ENCODE measurements around the gene ARL8B. TPM values are rescaled to one million over a fixed set of nuclear protein-coding genes. Genes with fewer than 3 reads are reported as not detected.
A peak's percentile ranks its signal among the peaks of the same experiment; 100 is the strongest.

The ARL8B gene
- total and polyA plus RNA-seq, 2 of the 8 experiments (the other 6 are each of a cell fraction or from before 2014, with no cell fraction given), result 14.5 to 27.8 TPM

GRCh38 chr3:5218815-5219214 is 96.7 kb downstream of the ARL8B start:
- H2AK5ac ChIP-seq (ENCODE audit: low read depth, low read length), result no peak overlapping the region
- H2BK12ac ChIP-seq (ENCODE audit: low read depth, low read length), result no peak overlapping the region
- POLR2A ChIA-PET (ENCODE audit: partially characterized antibody), result no interaction called here
- H2BK5ac ChIP-seq (ENCODE audit: low read depth, low read length), result no peak overlapping the region; the same call in 1 of the 2 replicates
- TF ChIP-seq NRF1 (IDR thresholded peaks at IDR 0.05; ENCODE audit: low read depth, low read length), result no peak
- peak; percentile 93 for TF ChIP-seq CEBPB (IDR thresholded peaks at IDR 0.05; ENCODE audit: low read depth, low read length)
- WGBS, 2 experiments (ENCODE audit: extremely low coverage in 1 of 2, insufficient coverage in 1 of 2, insufficient read length in 1 of 2, insufficient replicate concordance in 2 of 2, low coverage in 1 of 2, low lambda C conversion rate in 2 of 2, missing lambda C conversion rate in 1 of 2), result 66% methylated on average over 5 of the region's 5 CpGs; no CpG with 5 or more reads in 1 of the 2 experiments
- peaks cover 8 to 28% (median 19%) of the 10 kb centered on the region in 4 experiments; a peak in 5 of 7 replicates for H3K4me1 ChIP-seq (replicated peaks in 1 of 4; ENCODE audit: control insufficient read depth in 3 of 4, insufficient read depth in 4 of 4, low read length in 3 of 4)
- H3K4me3 ChIP-seq (ENCODE audit: extremely low read depth in 1 of 4, insufficient read depth in 2 of 4, low read depth in 3 of 4, low read length in 4 of 4), result no peak overlapping the region
- CTCF ChIA-PET (ENCODE audit: partially characterized antibody), result interaction anchor here (1.1 kb wide), 1 partner anchor 9 kb away, joined by 5 read pairs; no protein-coding TSS in a partner anchor
- no peak for FAIRE-seq
- no peaks in the 10 kb centered on the region; the same call in 1 of the 2 replicates for H3K79me1 ChIP-seq (ENCODE audit: low read depth, low read length)
- H3K56ac ChIP-seq (replicated peaks; ENCODE audit: insufficient read length, low read depth, low read length), result no peak overlapping the region
- no peak overlapping the region for H3K23ac ChIP-seq (ENCODE audit: insufficient read length)
- no peak overlapping the region for H3K4ac ChIP-seq (replicated peaks; ENCODE audit: insufficient read length, low read depth, low read length)
- H3K36me3 ChIP-seq (ENCODE audit: control insufficient read depth in 2 of 4, insufficient read depth in 4 of 4, low read length in 3 of 4), result peaks cover 5 to 26% (median 9%) of the 10 kb centered on the region in 4 experiments; a peak in 6 of 8 replicates
- no peak overlapping the region for H2BK120ac ChIP-seq (replicated peaks; ENCODE audit: low read depth, low read length)
- no peak overlapping the region for H4K5ac ChIP-seq (ENCODE audit: insufficient read length, low read depth, low read length)
- no peaks in the 10 kb centered on the region for H3K27me3 ChIP-seq (replicated peaks in 1 of 4; ENCODE audit: control insufficient read depth in 3 of 4, extremely low read depth in 1 of 4, insufficient read depth in 3 of 4, low read length in 3 of 4)
- no peak overlapping the region for H2BK15ac ChIP-seq (ENCODE audit: low read length)
- DNase-seq (ENCODE audit: low read depth in 1 of 2, low spot score in 2 of 2), result no peak
- no peak overlapping the region for H3K18ac ChIP-seq (ENCODE audit: extremely low read depth, low read length)
- no peaks in the 10 kb centered on the region for H4K20me1 ChIP-seq (replicated peaks in 1 of 2; ENCODE audit: control insufficient read depth in 1 of 2, insufficient read depth in 2 of 2, low read length in 2 of 2)
- no peak overlapping the region for H4K8ac ChIP-seq (ENCODE audit: extremely low read depth, insufficient read depth, low read length)
- H3K27ac ChIP-seq (ENCODE audit: low read depth, low read length), result no peak overlapping the region
- H3K9me3 ChIP-seq (ENCODE audit: insufficient read depth in 2 of 2, low read depth in 1 of 2, low read length in 1 of 2), result no peaks in the 10 kb centered on the region
- no peaks in the 10 kb centered on the region for H3K23me2 ChIP-seq (ENCODE audit: low read depth, low read length)
- no peak overlapping the region for H2AFZ ChIP-seq (ENCODE audit: low read length)
- no peak overlapping the region for H4K91ac ChIP-seq (replicated peaks; ENCODE audit: insufficient read length, low read length)
- no peak overlapping the region for H2BK20ac ChIP-seq (ENCODE audit: low read length)
- no peaks in the 10 kb centered on the region for H3K79me2 ChIP-seq (ENCODE audit: control insufficient read depth in 1 of 2, insufficient read depth in 2 of 2, low read length in 2 of 2)
- no peak overlapping the region for H3K4me2 ChIP-seq (ENCODE audit: insufficient read depth in 1 of 2, low read depth in 2 of 2, low read length in 2 of 2)
- no peak overlapping the region for H3K9ac ChIP-seq (replicated peaks in 1 of 4; ENCODE audit: extremely low read depth in 1 of 4, low read depth in 3 of 4, low read length in 3 of 4)
- no peak overlapping the region for H3K14ac ChIP-seq (ENCODE audit: insufficient read length)

Data from H1 (cell line).